Transverse colon (tissue), 4 donors: ENCODE measurements around the gene KRT37. TPM values are rescaled to one million over a fixed set of nuclear protein-coding genes. Genes with fewer than 3 reads are reported as not detected.

Source experiments
- DNase-seq: peaks from one replicate; pipeline ENCODE4 v3.0.0-alpha.2; 2019
- H3K27ac ChIP-seq, 4 donors: fragments of 200-600 bp; sonication (generic); 2 replicates each; pipeline ENCODE4 v1.5.1; 2016 to 2018; ENCODE audit warnings: inconsistent platforms in 4 of 4
- H3K27me3 ChIP-seq: fragments of 200-600 bp; sonication (generic); 2 replicates; pipeline ENCODE4 v1.5.1; 2017; ENCODE audit warnings: inconsistent platforms
- H3K36me3 ChIP-seq, 4 donors: fragments of 200-600 bp; sonication (generic); 2 replicates each; pipeline ENCODE4 v1.5.1; 2017 to 2019; ENCODE audit warnings: inconsistent platforms in 4 of 4
- H3K4me1 ChIP-seq, 4 donors: fragments of 200-600 bp; sonication (generic); 2 replicates each; pipeline ENCODE4 v1.5.1; 2017 to 2020; ENCODE audit warnings: inconsistent platforms in 4 of 4
- H3K4me3 ChIP-seq, 4 donors: fragments of 200-600 bp; sonication (generic); 1 replicate in 1 of 4; 2 replicates in 3 of 4; pipeline versions ENCODE4 v1.5.1 to v1.6.1; 2017 to 2019; ENCODE audit warnings: inconsistent platforms in 4 of 4
- H3K9me3 ChIP-seq, 2 donors: fragments of 200-600 bp; sonication (generic); 2 replicates each; pipeline ENCODE4 v1.5.1; 2017 to 2019; ENCODE audit warnings: inconsistent platforms in 2 of 2
- EP300 ChIP-seq: sonication (generic); formaldehyde crosslinking; IDR thresholded peaks from one replicate; pipeline ENCODE4 v1.6.1; 2017; ENCODE audit warnings: antibody characterized with exemption, low read depth
- POLR2A ChIP-seq: fragments of 450-650 bp; IDR thresholded peaks from one replicate; pipeline ENCODE4 v1.6.1; 2016; ENCODE audit warnings: antibody characterized with exemption, mild to moderate bottlenecking, moderate library complexity
- POLR2AphosphoS5 ChIP-seq, 3 donors: sonication (generic); formaldehyde crosslinking; IDR thresholded peaks; one replicate each; pipeline ENCODE4 v1.6.1; 2016; ENCODE audit warnings: antibody characterized with exemption in 3 of 3
- WGBS, 2 donors: methylation state at CpG; one replicate each; pipeline ENCODE4 v1.1.5; 2018; ENCODE audit warnings: low coverage in 1 of 2; 5-methylcytosine and 5-hydroxymethylcytosine counted together
- in situ Hi-C, 4 donors: fragments of 200-750 bp; cut with MboI; loops; one replicate each; pipeline versions ENCODE4 v1.15.0 to v1.15.1; 2017; ENCODE audit warnings: low sequenced_read_pairs in 3 of 4, low pct_ligation_motif_present in 1 of 4, low pct_unique_long_range_greater_than_20kb in 1 of 4
- intact Hi-C: fragments of 100-400 bp; cut with DNase I; formaldehyde crosslinking; loops from one replicate; pipeline ENCODE4 v1.15.1; 2023; ENCODE audit warnings: low total_unique reads
- total RNA-seq, 4 donors: library from RNA; depleted of rRNA; stranded (reverse); fragments of >200 nt; gene quantifications; one replicate each; pipeline ENCODE4 v1.1.0, GENCODE V29; 2016
- TF ChIP-seq, protein P1 (sequence below), 5 experiments: fragments of 200-600 bp in 3 of 5; fragments of 450-650 bp in 2 of 5; sonication (generic) in 3 of 5; IDR thresholded peaks; 1 replicate in 2 of 5; 2 replicates in 3 of 5; pipeline ENCODE4 v1.5.1; 2016 to 2017; ENCODE audit warnings: antibody characterized with exemption in 5 of 5, inconsistent platforms in 3 of 5, mild to moderate bottlenecking in 2 of 5, moderate library complexity in 1 of 5

KRT37 gene
- total RNA-seq, 4 donors from 2014 or later = not detected

DNA sequence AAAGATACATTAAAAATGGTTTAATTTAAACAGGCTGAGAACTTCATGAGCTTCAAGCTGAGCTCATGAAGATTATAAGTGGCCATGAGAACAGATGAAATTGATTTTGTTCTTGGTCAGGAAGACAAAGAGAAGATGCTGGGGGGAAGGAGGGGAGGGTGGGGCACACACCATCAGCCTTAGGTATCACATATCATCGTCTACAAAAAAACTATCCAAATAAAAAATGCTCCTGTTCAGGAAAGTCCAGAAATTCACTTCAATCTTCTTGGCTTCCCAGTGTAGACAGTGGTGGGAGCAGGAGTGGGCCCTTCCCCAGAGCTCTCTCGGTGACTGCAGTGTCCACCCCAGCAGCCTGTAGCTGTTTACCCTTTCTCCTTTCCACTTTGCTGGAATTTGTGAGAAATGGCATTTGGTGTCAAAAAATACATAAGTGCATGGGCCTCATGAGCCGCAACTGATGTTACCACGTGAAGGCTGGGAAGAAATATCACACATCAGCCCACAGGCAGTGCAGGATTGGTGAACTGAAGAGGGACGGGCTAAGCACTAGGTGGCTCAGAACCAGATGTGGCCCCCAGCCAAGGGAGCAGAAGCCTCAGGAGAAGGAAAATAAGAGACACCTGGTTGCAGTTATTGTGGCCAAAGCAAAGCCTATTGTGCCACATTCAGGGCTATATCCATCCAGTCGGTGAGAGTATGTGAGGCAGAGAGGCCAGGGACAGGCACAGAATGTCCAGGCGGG, 6.1 kb downstream of the KRT37 start:
- no peaks in the 10 kb centered on the region for H3K4me1 ChIP-seq
- no peaks in the 10 kb centered on the region for H3K27me3 ChIP-seq
- no peaks in the 10 kb centered on the region for H3K9me3 ChIP-seq
- TF ChIP-seq POLR2AphosphoS5 (IDR thresholded peaks at IDR 0.05) = no peak
- TF ChIP-seq, protein P1, sequence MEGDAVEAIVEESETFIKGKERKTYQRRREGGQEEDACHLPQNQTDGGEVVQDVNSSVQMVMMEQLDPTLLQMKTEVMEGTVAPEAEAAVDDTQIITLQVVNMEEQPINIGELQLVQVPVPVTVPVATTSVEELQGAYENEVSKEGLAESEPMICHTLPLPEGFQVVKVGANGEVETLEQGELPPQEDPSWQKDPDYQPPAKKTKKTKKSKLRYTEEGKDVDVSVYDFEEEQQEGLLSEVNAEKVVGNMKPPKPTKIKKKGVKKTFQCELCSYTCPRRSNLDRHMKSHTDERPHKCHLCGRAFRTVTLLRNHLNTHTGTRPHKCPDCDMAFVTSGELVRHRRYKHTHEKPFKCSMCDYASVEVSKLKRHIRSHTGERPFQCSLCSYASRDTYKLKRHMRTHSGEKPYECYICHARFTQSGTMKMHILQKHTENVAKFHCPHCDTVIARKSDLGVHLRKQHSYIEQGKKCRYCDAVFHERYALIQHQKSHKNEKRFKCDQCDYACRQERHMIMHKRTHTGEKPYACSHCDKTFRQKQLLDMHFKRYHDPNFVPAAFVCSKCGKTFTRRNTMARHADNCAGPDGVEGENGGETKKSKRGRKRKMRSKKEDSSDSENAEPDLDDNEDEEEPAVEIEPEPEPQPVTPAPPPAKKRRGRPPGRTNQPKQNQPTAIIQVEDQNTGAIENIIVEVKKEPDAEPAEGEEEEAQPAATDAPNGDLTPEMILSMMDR (IDR thresholded peaks at IDR 0.05) = no peak
- TF ChIP-seq POLR2A = no peak
- TF ChIP-seq EP300 = no peak
- in situ Hi-C loops (no loop called here), intact Hi-C loops (no loop called here)
- 80 to 87% methylated on average over 3 to 7 of the region's 7 CpGs for WGBS, 2 donors
- H3K4me3 ChIP-seq = no peak overlapping the region
- DNase-seq = no peak
- H3K27ac ChIP-seq = no peak overlapping the region
- no peaks in the 10 kb centered on the region for H3K36me3 ChIP-seq

DNA sequence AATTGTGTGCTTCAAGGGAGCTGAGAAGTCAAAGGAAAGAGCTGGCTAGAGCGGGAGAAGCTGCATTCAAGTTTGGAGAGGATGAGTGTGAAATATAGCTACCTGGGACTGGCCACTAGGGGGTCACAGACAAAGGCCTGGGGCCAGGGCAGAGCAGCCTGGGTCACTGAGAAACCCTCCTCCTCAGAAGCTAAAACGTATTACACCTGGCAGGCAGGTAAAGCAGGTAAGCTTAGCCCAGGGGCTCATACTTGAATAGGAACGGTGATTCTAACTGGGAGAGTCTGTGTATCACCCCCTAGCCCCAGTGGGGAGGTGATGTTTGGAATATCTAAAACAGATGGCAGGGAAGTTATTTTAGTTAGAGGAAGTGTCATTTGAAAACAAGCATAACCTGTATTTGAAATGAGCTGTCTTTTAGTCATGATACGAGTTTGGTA, 6.8 kb downstream of the KRT37 start:
- Histone ChIP-seq H3K4me3 (no peak overlapping the region), H3K9me3 (no peaks in the 10 kb centered on the region), H3K4me1 (no peaks in the 10 kb centered on the region), H3K36me3 (no peaks in the 10 kb centered on the region), H3K27ac (no peak overlapping the region), H3K27me3 (no peaks in the 10 kb centered on the region)
- intact Hi-C loops (no loop called here), in situ Hi-C loops (no loop called here)
- WGBS, 2 donors = 20 to 51% methylated on average over 1 to 4 of the region's 4 CpGs
- no peak for DNase-seq
- TF ChIP-seq, protein P1 (IDR thresholded peaks at IDR 0.05) = peak in 2 of 5 experiments; percentile 21 to 31
- no peak for TF ChIP-seq POLR2AphosphoS5 (IDR thresholded peaks at IDR 0.05)
- no peak for TF ChIP-seq EP300

DNA sequence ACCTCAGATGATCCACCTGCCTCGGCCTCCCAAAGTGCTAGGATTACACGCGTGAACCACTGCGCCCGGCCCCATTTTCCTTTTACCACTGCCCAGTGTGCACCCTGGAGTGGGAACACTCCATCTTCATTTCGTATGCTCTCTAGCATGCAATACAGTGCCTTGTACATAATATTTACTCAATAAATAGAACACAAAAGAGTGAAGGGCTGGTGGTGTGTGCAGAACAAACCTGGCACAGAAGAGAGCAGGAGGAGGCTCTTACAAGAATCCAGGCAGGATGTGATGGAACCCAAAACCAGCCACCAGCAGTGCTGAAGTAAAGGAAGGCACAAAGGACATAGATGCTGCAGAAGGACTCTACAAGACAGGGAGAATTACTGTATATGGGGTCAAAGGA, 7.3 kb downstream of the KRT37 start:
- no peaks in the 10 kb centered on the region for H3K4me1 ChIP-seq
- DNase-seq = no peak
- no peak overlapping the region for H3K27ac ChIP-seq
- in situ Hi-C loops = no loop called here
- no peaks in the 10 kb centered on the region for H3K9me3 ChIP-seq
- no peak for TF ChIP-seq EP300
- no peak for TF ChIP-seq POLR2AphosphoS5 (IDR thresholded peaks at IDR 0.05)
- no peak for TF ChIP-seq POLR2A
- TF ChIP-seq, protein P1 (IDR thresholded peaks at IDR 0.05) = no peak
- H3K27me3 ChIP-seq = no peaks in the 10 kb centered on the region
- no peaks in the 10 kb centered on the region for H3K36me3 ChIP-seq
- 86 to 97% methylated on average over 5 to 6 of the region's 6 CpGs for WGBS, 2 donors
- intact Hi-C loops = no loop called here
- no peak overlapping the region for H3K4me3 ChIP-seq

DNA sequence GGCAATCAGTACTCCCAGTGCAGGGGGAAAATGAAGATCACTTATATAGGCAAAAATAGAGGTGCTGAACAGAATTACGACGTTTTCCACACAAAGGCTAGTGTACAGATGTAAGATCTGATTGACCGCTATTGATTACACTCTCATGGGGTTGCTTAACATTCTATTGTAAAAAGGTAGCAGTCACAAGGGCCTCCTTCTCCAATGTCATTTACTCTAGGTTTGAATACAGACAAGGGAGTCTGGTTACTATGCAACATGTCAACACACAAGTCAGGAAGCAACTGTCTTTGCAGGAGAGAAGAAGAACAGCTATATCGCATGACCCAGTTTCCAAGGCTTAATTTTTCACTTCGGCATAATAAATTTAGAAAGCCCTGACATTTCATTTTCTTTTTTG, 7.9 kb downstream of the KRT37 start:
- Histone ChIP-seq H3K36me3 (no peaks in the 10 kb centered on the region), H3K4me3 (no peak overlapping the region), H3K27me3 (no peaks in the 10 kb centered on the region), H3K4me1 (no peaks in the 10 kb centered on the region), H3K27ac (no peak overlapping the region), H3K9me3 (no peaks in the 10 kb centered on the region)
- 90 to 94% methylated on average over 5 of the region's 5 CpGs for WGBS, 2 donors
- no peak for DNase-seq
- in situ Hi-C loops = no loop called here
- intact Hi-C loops = no loop called here
- TF ChIP-seq POLR2AphosphoS5 (IDR thresholded peaks at IDR 0.05) = no peak
- TF ChIP-seq, protein P1 (IDR thresholded peaks at IDR 0.05) = no peak
- no peak for TF ChIP-seq EP300
- TF ChIP-seq POLR2A = no peak
